ENCODE results near the gene DYSF. TPM values are rescaled to one million over a fixed set of nuclear protein-coding genes. Genes with fewer than 3 reads are reported as not detected.

The DYSF gene
- total RNA-seq, 1 donor from 2014 or later, result 21.8 TPM

DNA sequence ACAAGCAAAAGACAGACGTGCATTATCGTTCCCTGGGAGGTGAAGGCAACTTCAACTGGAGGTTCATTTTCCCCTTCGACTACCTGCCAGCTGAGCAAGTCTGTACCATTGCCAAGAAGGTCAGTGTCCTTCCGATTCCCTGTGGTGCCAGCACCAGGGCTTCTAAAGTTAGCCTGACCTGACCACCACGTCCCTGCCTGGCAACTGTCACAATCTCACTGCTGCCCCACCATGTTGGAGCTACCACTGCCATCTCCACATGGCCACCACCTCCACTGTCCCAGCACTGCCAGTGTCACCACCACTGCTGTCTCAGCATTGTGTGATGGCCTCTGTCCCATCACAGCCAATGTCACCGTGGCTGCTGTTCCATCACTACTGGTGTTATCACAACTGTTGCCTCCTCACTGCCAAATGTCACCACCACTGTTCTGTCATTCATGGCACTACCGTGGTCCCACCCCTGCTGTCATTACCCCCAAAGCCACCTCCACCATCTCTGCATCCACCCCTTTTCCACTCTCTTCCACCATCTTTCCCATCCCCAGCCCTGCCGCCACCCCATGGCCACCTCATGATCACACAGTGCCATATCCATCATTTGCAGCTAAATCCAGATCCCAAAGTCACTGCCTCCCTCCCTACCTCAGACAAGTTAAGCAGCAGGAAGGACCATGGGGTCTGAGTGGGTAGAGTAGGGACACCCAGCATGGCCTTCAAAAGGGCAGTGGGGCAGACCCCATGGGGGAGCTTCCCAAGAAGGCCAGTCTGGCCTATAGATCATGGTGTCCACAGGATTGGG lies 216.5 kb downstream of the DYSF start:
- no peak for DNase-seq (ENCODE audit: low spot score)
- intact Hi-C loops (cut with DNase I), result no loop called here
- no peak for ATAC-seq

DNA sequence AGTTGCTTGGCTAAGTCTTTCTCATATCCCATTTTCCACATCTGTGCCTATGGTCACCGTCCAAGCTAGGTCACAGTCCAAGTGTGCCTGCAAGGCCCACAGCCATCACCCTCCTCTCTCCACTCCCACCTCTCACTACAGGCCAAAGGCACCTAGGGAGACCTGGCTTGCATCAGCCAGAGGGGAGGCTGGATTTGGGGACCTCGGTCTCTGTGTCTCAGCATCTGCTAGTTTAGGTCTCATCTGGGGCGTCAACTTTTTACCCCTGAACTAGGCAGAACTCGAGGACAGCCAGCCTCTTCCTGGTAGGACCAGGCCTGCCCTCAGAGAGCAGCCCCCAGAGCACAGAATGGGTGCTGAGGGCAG lies 217.1 kb downstream of the DYSF start:
- intact Hi-C loops (cut with DNase I), result no loop called here
- ATAC-seq (no peak), DNase-seq (ENCODE audit: low spot score) (no peak)

DNA sequence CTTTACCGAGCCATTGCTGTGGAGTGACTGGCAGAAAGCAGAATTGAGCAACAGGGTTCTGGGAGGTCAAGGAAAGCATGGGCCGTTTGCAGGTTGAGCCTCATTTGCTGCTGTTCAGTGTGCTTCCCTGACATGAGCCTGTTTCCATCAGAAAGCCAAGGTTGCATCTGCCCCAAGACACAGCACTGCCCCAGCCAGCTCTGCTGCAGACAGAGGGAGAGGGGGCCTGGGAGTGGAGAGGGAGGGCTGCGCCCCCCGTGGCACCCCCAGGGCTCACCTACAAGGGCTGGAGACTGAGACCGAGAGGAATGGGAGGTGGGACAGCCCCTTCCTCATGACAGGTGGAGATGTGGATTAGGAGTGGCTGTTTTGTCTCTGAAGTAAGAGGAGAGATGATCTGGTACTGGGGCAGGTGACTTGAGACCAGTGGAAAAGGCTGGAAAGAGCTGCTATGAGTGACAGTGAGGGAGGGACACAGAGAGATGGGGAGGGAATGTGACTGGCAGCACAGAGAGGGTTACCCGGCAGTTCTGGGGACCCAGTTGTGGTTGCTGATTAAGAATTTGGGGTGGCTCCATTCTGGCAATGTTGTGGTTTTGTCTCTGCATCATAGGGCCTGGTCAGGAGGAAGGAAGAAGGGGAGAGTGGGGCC lies 218.0 kb downstream of the DYSF start:
- DNase-seq (ENCODE audit: low spot score), result no peak

DNA sequence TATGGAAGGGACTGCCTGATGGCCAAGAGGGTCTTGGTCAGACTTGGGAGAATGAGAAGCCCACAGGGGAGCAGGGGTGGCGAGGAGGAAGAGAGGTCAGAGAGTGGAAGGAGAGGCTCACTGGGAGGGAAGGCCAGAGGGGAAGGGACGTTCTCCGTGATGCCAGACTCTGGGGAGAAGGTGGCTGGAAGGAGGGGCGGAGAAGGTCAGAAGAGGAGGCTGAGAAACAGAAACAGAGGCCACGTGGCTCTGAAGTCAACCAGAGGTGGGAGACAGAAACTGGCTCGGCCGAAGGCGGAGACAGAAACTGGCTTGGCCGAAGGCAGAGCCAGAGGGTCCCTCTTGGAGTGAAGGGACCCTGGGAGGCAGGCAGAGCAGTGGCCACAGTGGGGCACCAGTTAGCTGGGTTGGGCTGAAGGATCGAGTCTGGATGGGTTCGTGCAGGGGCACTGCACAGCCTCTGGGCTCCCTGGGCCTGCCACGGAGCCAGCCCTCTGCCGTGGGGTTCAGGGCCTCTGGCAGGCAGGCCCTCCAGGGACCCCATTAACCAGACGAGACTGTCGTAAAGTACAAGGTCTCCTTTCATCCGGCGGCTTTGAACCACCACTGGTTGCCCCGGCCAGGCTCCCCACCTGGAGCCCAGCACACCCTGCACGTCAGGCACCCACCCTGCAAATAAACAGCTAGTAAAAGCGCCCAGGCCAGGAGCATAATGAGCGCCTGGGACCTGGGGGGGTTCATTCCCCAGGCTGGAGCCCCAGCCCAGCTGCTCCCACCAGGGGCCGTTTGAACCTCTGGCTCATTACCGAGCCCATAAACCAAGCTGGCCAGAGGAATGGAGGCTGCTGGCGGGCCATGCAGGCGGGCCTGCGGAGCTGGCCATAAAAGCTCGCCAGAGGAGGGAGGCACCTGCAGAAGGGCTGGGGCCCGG lies 218.8 kb downstream of the DYSF start:
- ATAC-seq (peak; percentile 35), DNase-seq (ENCODE audit: low spot score) (peak; percentile 47)
- intact Hi-C loops (cut with DNase I), result no loop called here

More for the DNA sequence above, 218.0 kb downstream of the DYSF start:
- no peak for ATAC-seq
- intact Hi-C loops (cut with DNase I), result no loop called here

DNA sequence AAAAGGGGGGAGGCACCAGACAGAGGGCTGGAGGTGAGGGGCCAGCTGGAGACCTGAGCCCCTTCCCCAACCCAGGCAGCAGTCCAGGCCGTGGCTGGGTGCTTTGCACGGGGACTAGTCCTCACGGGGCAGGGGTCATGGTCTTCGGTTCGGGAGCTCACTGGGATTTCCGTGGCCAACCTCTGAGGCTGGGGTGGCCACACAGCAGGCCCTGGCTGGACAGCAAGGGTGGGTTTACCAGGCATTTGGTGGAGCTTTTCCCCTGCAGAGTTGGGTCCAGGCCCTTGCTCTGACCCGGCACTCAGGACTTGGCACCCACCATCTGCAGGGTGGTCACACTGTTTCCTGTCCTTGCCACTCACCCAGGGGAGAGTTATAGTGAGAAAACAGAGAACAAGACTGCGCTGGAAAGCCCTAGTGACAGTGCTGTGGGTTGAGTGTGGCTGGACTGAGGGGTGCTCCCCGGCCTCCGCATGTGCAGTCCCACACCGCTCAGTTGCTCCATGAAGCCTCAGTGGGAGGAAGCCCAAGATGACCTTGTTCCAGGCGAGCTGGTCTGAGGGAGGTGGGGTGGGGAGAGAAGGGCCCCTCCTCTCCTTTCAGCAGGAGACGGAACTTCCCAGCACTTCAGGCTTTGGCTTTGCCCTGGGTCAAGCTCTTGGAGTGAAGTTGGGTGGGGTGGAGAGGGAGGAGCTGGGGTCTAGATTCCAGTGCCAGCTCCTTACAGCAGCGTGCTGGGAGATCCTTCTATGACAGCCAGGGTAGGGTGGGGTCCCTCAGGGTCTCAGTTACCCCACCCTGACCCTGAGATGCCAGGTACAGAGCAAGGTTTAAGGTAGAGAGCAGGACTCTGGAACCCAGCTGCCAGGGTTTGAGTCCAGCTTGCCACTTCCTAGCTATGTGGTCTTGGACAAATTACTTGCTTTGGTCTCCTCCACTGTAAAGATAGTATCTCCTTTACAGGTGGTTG lies 219.8 kb downstream of the DYSF start:
- intact Hi-C loops (cut with DNase I), result no loop called here
- peak; percentile 17 for ATAC-seq

DNA sequence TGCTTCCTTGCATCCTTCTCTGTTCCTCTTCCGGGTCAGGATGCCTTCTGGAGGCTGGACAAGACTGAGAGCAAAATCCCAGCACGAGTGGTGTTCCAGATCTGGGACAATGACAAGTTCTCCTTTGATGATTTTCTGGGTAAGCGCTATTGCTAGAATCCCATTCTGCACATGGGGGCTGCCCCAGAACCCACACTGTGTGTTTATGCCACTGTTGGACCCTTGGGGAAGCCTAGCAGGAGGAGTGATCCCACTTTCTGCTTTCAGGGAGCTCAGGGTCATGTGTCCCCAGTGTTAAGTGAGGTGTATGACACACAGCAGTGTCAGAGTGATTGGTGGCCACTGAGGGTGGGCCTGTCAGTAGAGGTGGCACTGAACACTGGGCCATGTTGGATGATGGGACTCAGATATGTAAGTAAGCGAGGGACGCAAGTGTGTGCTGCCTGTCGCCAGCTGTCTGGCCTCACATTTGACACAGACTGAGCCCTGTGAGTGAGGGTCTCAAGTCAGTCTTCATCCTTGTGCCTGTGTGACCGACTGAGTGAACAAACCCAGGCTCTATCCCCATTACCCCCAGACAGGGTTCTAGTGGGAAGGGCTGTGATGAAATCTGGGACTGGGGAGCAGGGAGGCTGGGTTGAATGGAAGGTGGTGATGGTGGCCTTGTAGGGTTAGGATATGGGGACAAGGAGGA lies 220.9 kb downstream of the DYSF start:
- no peak for DNase-seq (ENCODE audit: low spot score)
- intact Hi-C loops (cut with DNase I), result no loop called here

More for the DNA sequence above, 219.8 kb downstream of the DYSF start:
- DNase-seq (ENCODE audit: low spot score), result peak; percentile 50

DNA sequence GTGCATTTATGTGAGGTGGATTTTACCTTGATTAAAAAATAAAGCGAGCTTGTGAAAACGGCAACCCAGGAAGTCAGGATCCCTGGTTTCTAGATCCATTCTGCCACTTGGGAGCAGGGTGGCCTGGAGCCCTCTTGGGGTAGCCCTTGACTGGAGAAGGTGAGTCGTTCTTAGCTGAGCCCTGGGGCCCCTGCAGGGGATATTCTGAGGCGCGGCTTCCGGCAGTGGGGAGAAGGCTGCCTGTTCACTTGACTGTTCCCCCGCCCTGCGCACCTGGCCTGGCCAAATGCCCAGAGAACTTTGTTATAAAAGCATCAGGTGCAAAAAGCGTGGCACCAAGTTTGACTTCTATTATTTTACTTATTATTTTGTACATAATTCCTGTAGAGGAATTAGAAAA lies 221.9 kb downstream of the DYSF start:
- ATAC-seq, result no peak
- intact Hi-C loops (cut with DNase I), result no loop called here
- peak; percentile 52 for DNase-seq (ENCODE audit: low spot score)

More for the DNA sequence above, 220.9 kb downstream of the DYSF start:
- ATAC-seq, result no peak

DNA sequence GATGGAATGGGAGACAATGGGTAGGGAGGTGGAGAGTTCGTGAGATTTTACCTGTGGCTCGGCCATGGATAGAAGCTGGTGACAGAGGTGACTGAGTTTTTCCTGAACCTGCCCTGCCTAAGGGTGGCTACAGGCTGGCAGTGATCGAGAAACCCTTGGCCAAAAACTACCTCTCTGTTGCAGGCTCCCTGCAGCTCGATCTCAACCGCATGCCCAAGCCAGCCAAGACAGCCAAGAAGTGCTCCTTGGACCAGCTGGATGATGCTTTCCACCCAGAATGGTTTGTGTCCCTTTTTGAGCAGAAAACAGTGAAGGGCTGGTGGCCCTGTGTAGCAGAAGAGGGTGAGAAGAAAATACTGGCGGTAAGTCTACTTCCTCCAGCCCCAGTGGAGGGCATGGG lies 225.5 kb downstream of the DYSF start:
- intact Hi-C loops (cut with DNase I), result no loop called here
- DNase-seq (ENCODE audit: low spot score) (peak; percentile 28), ATAC-seq (no peak)

DNA sequence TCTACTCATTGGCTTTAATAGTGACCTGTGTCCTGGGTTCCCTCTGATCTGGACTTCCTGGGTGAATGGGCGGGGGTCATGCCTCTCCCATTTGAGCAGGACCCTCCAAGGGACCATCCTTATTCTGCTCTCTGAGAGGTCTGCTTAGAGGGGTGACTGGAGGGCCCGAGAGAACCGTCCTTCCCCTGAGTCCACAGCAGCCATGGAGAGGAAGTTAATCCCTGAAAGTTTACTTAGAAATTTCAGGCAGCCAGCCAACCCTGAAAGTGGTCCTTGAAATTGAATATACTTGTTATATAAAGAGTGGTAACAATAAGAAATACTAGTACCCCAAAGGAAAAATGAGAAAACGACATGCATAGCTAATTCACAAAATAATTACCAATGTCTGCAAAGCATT lies 226.1 kb downstream of the DYSF start:
- no peak for ATAC-seq
- intact Hi-C loops (cut with DNase I), result no loop called here
- no peak for DNase-seq (ENCODE audit: low spot score)

DNA sequence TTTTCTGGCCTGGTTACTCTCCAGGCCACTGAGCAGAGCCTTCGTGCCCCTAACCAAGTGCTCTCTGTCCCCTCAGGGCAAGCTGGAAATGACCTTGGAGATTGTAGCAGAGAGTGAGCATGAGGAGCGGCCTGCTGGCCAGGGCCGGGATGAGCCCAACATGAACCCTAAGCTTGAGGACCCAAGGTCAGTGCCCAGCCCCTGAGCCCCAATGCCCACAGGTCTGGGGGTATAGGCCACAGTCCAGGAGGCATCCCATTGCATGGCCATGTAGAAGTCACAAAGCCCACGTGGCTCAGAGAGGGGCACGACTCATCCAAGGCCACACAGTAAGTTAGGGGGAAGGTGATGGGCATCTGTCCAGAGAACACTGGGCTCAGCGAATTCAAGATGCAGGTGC lies 227.6 kb downstream of the DYSF start:
- ATAC-seq, result no peak
- intact Hi-C loops (cut with DNase I), result no loop called here
- DNase-seq (ENCODE audit: low spot score), result peak; percentile 39

DNA sequence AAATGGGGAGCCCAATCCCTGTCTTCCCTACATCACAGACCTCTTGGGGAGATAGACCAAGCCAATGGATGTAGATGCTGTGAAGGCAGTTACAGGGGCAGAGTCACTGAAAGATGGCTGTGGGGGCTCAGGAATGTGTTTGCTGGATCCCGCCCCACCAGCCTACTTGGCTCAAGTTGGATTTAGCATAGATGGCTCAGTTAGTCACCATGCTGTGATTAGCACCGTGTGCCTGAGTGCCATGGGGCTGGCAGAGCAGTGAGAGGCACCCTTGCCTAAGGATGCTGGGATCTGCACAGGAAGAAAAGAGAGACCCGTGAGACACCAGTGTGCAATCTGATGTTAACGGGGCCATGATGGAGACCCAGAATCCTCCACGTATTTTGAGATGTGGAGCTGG lies 228.3 kb downstream of the DYSF start:
- ATAC-seq (no peak), DNase-seq (ENCODE audit: low spot score) (no peak)
- intact Hi-C loops (cut with DNase I), result no loop called here

DNA sequence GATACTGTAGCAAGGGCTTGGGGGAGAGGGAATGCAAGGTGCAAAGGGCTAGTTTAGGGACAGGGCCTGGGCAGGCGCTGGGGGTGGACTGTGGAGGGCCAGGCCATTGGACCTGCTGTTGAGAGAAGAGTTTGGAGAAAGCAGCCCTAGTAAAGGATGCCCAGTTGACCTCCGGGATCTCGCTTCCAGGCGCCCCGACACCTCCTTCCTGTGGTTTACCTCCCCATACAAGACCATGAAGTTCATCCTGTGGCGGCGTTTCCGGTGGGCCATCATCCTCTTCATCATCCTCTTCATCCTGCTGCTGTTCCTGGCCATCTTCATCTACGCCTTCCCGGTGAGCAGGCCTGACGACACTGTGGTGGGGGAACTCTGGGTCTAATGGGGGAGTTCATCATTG lies 229.0 kb downstream of the DYSF start:
- ATAC-seq (no peak), DNase-seq (ENCODE audit: low spot score) (peak; percentile 42)
- intact Hi-C loops (cut with DNase I), result no loop called here

DNA sequence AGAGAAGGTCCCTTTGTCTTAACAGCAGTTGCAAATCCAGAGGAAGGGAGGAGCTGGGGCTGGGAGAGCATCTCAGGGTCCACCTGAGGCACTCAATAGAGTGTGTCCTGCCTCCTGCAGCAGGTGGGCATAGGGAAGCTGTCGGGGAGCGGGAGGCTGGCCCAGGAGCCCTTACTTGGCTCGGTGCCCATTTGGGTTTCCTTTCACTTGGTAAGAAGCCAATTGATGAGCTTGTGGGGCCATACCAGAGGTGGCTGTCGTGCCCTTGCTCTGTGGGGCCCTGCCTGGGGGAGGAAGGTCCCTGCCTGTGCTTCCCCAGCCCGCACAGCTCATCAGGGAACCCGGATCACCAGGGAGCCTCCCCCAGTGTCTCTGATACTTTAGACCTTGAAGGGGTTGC lies 229.7 kb downstream of the DYSF start:
- DNase-seq (ENCODE audit: low spot score), result peak; percentile 51
- intact Hi-C loops (cut with DNase I), result no loop called here
- ATAC-seq, result no peak

DNA sequence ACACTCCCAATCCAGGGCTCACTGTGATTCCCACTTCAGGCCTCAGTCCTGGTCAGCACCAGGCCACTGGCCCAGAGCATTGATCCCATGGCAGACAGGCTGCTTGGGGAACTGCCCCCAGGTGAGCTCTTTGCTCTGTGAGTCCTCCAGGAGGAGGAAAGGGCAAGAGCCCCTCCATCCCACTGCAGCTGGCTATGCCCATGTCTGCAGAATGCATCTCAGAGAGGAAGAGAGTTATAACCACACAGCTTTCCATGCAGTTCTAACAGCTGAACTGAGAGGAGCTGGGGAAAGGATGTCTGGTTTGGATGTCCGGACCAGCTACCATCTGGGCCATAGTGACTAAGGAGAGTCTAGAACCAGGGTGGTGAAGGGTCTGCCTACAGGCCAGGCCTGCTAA lies 230.3 kb downstream of the DYSF start:
- intact Hi-C loops (cut with DNase I), result no loop called here
- ATAC-seq (no peak), DNase-seq (ENCODE audit: low spot score) (peak; percentile 40)

DNA sequence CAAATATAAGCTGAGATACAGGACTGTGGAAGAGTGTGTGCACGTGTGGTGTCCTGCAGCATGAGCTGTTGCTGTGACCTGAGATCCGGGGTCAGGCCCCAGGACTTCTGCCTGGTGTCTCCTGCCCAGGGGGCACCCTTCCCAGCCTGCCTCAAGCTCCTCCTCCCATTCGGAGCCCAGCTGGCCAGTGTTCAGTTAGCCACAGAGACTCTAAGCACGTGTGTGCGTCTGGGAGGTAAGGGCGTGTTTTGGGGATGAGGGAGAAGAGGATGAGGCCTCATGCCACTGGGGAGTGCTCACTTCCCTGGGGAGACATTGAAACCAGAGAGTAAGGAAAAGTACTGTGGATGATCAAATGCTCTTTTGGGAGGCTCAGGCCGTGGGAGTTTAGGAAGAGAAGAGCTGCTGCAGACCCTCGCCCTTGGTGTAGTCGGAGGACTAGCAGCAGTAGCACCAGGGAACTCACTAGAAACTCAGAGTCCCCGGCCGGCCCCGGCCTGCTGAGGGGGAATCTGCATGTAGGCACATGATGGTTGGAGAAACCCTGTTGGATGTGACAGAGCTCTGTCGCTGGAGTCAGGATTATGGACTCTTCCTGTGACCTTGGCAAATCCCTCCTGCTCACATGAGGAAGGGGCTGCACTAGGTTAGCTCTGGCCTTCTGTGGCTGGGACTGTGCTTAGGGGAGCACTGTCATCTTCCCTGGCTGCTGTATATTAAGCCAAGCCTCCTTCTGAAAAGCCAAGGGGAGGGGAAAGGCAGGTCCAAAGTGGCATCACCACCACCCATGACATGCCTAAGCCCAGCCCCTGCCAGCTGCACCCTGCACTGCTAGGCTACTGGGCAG lies 231.1 kb downstream of the DYSF start:
- intact Hi-C loops (cut with DNase I), result no loop called here
- DNase-seq (ENCODE audit: low spot score), result peak; percentile 49
- no peak for ATAC-seq

DNA sequence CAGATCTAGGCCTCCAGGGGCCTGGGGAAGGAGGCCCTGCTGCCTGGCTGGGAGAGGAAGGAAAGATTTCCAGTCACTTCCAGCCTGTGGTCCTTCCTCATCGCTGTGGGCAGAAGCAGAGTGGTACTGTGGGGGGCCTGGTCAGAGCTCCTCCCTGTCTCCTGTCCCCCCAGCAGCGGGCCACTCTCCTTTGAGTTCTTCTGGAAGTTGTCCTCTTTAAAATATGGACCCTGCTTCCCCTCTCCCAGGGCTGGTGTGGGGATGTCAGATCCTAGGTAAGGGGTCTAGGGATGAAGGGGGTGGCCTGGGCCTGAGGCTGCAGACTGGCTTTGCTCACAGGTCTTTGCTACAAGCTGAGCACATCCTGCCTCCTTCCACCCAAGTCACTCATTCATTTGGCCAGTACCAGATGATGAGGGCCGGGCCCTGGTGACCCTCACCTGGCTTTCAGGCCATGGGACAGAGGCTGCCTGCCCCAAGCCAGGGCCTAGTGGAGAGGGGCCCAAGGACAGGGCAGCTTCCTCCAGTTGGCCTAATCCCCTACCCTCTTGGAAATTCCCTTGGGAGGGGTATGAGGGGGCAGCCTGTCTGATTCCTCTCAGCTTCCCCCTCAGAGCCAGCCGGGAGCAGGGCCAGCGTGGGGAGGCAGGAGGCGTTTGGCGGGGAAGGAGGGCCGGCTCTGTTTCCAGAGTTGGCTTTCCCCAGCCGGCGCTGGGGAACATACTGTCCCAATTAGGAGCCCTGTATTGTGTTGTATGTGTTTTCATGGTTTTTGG lies 231.9 kb downstream of the DYSF start:
- intact Hi-C loops (cut with DNase I), result no loop called here
- ATAC-seq (peak; percentile 17), DNase-seq (ENCODE audit: low spot score) (peak; percentile 45)

Data from sciatic nerve (tissue), 2 donors.